ENCODE measurements around the gene RBFA. TPM values are rescaled to one million over a fixed set of nuclear protein-coding genes. Genes with fewer than 3 reads are reported as not detected.

RBFA gene
- total and polyA plus RNA-seq, 10 of the 15 experiments (the other 5 are each of a cell fraction or from before 2014, with no cell fraction given): 7.2 to 56.0 (median 37.7) TPM

DNA sequence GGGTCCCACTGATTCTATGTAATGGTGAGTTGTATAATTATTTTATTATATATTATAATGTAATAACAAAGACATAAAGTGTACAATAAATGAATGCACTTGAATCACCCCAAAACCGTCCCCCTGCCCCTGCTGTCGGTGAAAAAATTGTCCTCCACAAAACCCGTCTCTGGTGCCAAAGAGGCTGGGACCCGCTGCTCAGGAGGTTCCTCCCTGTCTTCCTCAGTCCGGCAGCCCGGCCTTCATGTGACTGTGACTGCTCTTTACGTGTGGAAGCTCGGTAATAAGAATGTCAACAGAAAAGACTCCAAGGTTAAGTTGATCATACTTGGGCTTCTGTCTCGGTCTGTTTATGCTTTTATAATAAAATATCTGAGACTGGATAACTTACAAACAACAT lies 42.1 kb downstream of the RBFA start:
- SMC1A ChIA-PET (ENCODE audit: uncharacterized antibody, unreplicated experiment): no interaction called here
- Histone ChIP-seq H3K9me3 (replicated peaks; ENCODE audit: control insufficient read depth, insufficient read depth, low read length) (no peaks in the 10 kb centered on the region; the same call in 1 of the 3 replicates), H4K20me1 (ENCODE audit: control insufficient read depth, insufficient read depth) (no peaks in the 10 kb centered on the region), H3K4me1 (ENCODE audit: control insufficient read depth, insufficient read depth, low read length) (no peaks in the 10 kb centered on the region), H3K27ac (ENCODE audit: control insufficient read depth, insufficient read depth) (no peak overlapping the region), H2AFZ (ENCODE audit: control insufficient read depth, low read depth, low read length) (no peak overlapping the region), H3K36me3 (ENCODE audit: control insufficient read depth in 2 of 2, insufficient read depth in 2 of 2, low read length in 1 of 2) (no peaks in the 10 kb centered on the region), H3K4me2 (ENCODE audit: control insufficient read depth, insufficient read depth) (no peak overlapping the region), H3K4me3 (no peak overlapping the region), H3K79me2 (ENCODE audit: control insufficient read depth, insufficient read depth, low read length) (no peaks in the 10 kb centered on the region), H3K27me3 (replicated peaks in 1 of 2; ENCODE audit: control insufficient read depth in 2 of 2, insufficient read depth in 2 of 2, low read length in 1 of 2) (no peaks in the 10 kb centered on the region; a peak in 1 of 4 replicates), H3K9ac (ENCODE audit: control insufficient read depth, insufficient read depth, low read length) (no peak overlapping the region)
- DNase-seq (ENCODE audit: low read depth, low spot score) (no peak), ATAC-seq (no peak), FAIRE-seq (no peak)
- POLR2A ChIA-PET: no interaction called here
- in situ Hi-C loops (cut with MboI): no loop called here
- intact Hi-C loops (cut with micrococcal nuclease; ENCODE audit: unreplicated experiment): no loop called here
- RAD21 ChIA-PET (ENCODE audit: unreplicated experiment): no interaction called here
- whole genome bisulfite sequencing (ENCODE audit: insufficient coverage, insufficient replicate concordance, low lambda C conversion rate, missing lambda C conversion rate): 58% methylated on average over 9 of the region's 9 CpGs
- no peak for TF ChIP-seq USF2 (IDR thresholded peaks at IDR 0.05; ENCODE audit: borderline replicate concordance, low read depth, low read length)
- no peak for TF ChIP-seq RAD51 (IDR thresholded peaks at IDR 0.05)
- TF ChIP-seq FOS (IDR thresholded peaks at IDR 0.05; ENCODE audit: borderline replicate concordance, extremely low read depth, insufficient read length): no peak
- TF ChIP-seq EED (IDR thresholded peaks at IDR 0.05; ENCODE audit: low read depth): no peak
- no peak for TF ChIP-seq IKZF2 (IDR thresholded peaks at IDR 0.05)
- TF ChIP-seq STAT1 (conservative IDR thresholded peaks at IDR 0.05): no peak
- no peak for TF ChIP-seq DPF2 (IDR thresholded peaks at IDR 0.05)
- TF ChIP-seq RFX5 (IDR thresholded peaks at IDR 0.05; ENCODE audit: low read depth, low read length): no peak
- no peak for TF ChIP-seq STAT3 (IDR thresholded peaks at IDR 0.05; ENCODE audit: low read depth, low read length)
- TF ChIP-seq, protein P1, sequence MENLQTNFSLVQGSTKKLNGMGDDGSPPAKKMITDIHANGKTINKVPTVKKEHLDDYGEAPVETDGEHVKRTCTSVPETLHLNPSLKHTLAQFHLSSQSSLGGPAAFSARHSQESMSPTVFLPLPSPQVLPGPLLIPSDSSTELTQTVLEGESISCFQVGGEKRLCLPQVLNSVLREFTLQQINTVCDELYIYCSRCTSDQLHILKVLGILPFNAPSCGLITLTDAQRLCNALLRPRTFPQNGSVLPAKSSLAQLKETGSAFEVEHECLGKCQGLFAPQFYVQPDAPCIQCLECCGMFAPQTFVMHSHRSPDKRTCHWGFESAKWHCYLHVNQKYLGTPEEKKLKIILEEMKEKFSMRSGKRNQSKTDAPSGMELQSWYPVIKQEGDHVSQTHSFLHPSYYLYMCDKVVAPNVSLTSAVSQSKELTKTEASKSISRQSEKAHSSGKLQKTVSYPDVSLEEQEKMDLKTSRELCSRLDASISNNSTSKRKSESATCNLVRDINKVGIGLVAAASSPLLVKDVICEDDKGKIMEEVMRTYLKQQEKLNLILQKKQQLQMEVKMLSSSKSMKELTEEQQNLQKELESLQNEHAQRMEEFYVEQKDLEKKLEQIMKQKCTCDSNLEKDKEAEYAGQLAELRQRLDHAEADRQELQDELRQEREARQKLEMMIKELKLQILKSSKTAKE (IDR thresholded peaks at IDR 0.05; ENCODE audit: low read depth, poor library complexity, severe bottlenecking): no peak
- TF ChIP-seq KLF5 (IDR thresholded peaks at IDR 0.05; ENCODE audit: partially characterized antibody): no peak
- CTCF ChIA-PET: no interaction called here
- BruUV-seq (replicated peaks): no TSS peak

Data from GM12878 (cell line).